Cerebellar nuclear complex (tissue), 1 donor: ENCODE data around the gene ISLR.
"Not testable (repeated sequence)": the region's sequence is repeated elsewhere in the genome, so short reads cannot be mapped to it uniquely, and the experiment has no call there.

Experiments used
- DNase-seq, 2 experiments: peaks; one replicate each; lab custom pipeline; 2025; lab: John Stamatoyannopoulos, UW

ISLR gene

GRCh38 chr15:74137537-74137894 is 36.0 kb upstream of the ISLR start:
- no peak for DNase-seq

- no peak for DNase-seq
These were observed 34.9 kb upstream of the ISLR start for GRCh38 chr15:74138642-74139041.

- DNase-seq, result no peak
These were observed 31.9 kb upstream of the ISLR start for GRCh38 chr15:74141591-74141990.

- no peak for DNase-seq
These were observed 29.2 kb upstream of the ISLR start for GRCh38 chr15:74144153-74144775.

GRCh38 chr15:74146277-74146800 is 27.2 kb upstream of the ISLR start:
- no peak for DNase-seq

GRCh38 chr15:74147051-74147450 is 26.5 kb upstream of the ISLR start:
- no peak for DNase-seq

GRCh38 chr15:74155766-74156417 is 17.6 kb upstream of the ISLR start:
- no peak for DNase-seq

- no peak for DNase-seq
These were observed 16.7 kb upstream of the ISLR start for GRCh38 chr15:74156678-74157411.

GRCh38 chr15:74157868-74158827 is 15.4 kb upstream of the ISLR start:
- no peak for DNase-seq

GRCh38 chr15:74158855-74159650 is 14.5 kb upstream of the ISLR start:
- no peak for DNase-seq

GRCh38 chr15:74159773-74160172 is 13.7 kb upstream of the ISLR start:
- DNase-seq, result no peak

GRCh38 chr15:74160390-74160789 is 13.1 kb upstream of the ISLR start:
- DNase-seq, result not testable (repeated sequence)

GRCh38 chr15:74162195-74162536 is 11.3 kb upstream of the ISLR start:
- DNase-seq, result not testable (repeated sequence)

- no peak for DNase-seq
These were observed 8.0 kb upstream of the ISLR start for GRCh38 chr15:74165461-74165860.

- no peak for DNase-seq
These were observed 5.6 kb upstream of the ISLR start for GRCh38 chr15:74167891-74168331.

GRCh38 chr15:74168711-74169126 is 4.8 kb upstream of the ISLR start:
- DNase-seq, result no peak

GRCh38 chr15:74170071-74170844 is 3.3 kb upstream of the ISLR start:
- no peak for DNase-seq

- no peak for DNase-seq
These were observed 2.5 kb upstream of the ISLR start for GRCh38 chr15:74170875-74171578.

GRCh38 chr15:74171965-74172541 is 1.5 kb upstream of the ISLR start:
- DNase-seq, result no peak
